GM21367 (cell line): ENCODE measurements around the gene TBXAS1.

Experiments used
- ATAC-seq: cut with Tn5 transposase; IDR thresholded peaks from one replicate; pipeline ENCODE4 v1.9.1; 2021; ENCODE audit not compliant: unreplicated experiment

TBXAS1 gene

DNA sequence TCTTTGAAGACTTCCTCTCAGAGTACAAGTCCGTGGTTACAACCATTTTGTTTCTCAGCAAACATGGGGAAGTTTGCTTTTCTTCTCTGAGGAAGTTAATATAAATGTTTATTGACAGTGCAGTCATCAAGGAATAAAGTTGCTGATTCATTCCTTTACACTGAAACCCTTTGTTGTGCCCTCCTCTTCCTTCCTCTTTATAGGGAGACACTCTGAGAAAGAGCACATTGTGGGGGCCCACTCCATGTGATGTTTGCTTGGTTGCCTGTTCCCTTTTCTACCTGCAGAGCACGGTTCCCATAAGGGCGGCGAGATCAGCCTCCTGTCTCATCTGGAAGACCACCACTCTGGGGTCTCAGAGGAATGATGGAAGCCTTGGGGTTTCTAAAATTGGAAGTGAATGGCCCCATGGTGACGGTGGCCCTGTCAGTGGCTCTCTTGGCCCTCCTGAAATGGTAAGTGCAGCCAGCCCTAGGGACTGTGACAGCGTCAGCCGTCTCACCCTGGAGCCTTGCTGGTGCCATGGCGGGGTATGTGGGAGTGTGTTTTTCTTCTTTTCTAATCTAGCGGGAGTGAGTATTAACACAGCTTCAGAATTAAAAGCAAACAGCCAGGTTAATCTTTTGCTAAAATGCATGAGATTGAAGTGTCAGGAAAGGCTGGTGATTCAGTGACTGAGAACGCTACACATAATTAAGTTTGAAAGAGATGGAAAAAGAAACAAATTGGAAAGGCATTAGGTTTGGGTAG is at the start of gene TBXAS1:
TBXAS1 (plus strand) TSS at position 240 of the 750 bp plus-strand sequence; CDS start at position 367, 127 bp downstream.
- ATAC-seq = peak; percentile 52

DNA sequence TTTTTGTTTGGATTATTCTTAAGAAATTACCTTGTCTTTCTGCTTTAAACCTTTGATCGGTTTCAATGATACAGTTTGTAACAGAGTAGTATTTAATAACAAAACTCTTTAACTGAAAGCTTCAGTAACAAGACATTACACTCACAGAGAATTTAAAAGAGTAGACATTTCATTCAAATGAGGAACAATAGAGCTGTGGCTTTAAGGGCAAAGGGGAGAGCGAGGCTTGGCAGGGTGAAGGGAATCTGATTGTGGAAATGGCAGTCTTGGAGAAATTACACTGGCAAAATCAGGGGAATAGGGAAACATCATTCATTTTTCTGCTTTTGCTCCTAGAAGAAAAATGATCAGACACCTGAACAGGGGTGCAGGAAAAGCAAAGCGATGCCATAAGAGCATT is 46.1 kb upstream of the TBXAS1 start:
- no peak for ATAC-seq

- no peak for ATAC-seq
These were observed 45.2 kb upstream of the TBXAS1 start for GRCh38 chr7:139783647-139784385.

GRCh38 chr7:139784648-139785047 is 44.4 kb upstream of the TBXAS1 start:
- no peak for ATAC-seq

- ATAC-seq = no peak
These were observed 37.7 kb upstream of the TBXAS1 start for GRCh38 chr7:139791316-139791715.

DNA sequence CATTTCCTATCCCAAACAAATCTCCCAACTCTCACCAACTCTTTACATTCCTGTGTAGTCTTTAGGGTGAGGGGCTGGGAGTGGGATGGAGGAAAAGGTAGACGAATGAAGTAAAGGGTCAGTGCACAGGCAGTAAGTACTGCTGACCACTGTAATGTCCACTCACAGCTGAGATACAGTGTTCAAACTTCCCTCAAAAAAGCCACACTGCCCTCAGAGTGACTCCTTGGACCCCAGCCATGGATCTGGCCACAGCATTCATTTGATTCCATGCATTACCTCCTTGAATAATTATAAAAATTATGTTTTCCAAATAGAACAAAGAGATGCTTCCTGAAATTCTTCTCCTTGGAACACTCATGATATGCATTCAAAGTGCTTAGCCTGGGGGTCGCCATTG is 31.5 kb upstream of the TBXAS1 start:
- no peak for ATAC-seq

GRCh38 chr7:139798221-139798620 is 30.8 kb upstream of the TBXAS1 start:
- ATAC-seq = no peak

GRCh38 chr7:139798892-139799291 is 30.2 kb upstream of the TBXAS1 start:
- no peak for ATAC-seq

DNA sequence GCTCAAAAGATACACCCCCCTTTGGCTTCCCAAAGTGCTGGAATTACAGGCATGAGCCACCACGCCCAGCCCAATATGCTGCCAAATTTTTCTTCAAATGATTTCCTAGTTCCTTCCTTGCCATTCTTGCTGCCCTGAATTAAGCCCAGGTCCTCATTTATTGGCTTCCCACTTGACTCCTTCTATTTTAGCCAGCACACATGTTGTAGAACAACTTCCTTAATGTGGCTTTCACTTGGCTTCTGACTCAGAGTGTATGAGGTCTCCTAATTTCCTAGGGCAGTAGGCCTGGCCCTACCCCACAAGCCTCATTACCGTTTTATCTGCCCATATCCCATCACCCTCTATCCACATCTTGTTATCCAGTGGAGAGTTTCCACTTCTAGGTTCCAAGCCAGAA is 29.5 kb upstream of the TBXAS1 start:
- no peak for ATAC-seq

DNA sequence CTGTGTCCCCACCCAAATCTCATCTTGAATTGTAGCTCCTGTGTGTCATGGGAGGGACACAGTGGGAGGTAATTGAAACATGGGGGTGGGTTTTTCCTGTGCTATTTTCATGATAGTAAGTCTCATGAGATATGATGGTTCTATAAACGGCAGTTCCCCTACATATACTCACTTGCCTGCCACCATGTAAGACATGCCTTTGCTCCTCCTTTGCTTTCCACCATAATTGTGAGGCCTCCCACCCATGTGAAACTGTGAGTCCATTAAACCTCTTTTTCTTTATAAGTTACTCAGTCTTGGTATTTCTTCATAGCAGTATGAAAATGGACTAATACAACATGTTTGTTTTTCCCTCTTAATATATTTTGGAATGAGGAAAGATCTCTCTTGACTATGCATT is 24.5 kb upstream of the TBXAS1 start:
- no peak for ATAC-seq

GRCh38 chr7:139807009-139807408 is 22.1 kb upstream of the TBXAS1 start:
- no peak for ATAC-seq

- no peak for ATAC-seq
These were observed 20.6 kb upstream of the TBXAS1 start for GRCh38 chr7:139808427-139808826.

- no peak for ATAC-seq
These were observed 20.1 kb upstream of the TBXAS1 start for GRCh38 chr7:139808846-139809442.

DNA sequence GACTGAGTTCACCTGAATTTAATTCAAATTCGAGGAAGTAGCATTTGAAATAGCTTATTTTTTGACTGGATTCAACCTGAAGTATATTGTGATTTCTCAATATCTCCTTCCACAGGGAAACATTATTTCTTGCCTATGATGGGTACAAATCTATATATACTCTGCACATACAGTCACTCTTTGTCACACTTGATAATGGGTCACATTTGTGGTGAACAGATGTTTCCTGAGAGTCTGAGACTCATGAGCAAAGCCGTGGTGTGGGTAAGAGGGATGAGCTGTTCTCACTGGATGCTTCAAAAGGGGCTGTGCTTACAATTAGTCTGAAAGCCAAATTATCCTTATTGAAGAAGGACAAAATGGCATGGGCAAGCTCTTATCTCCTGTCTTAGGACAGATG is 18.0 kb upstream of the TBXAS1 start:
- ATAC-seq = no peak

DNA sequence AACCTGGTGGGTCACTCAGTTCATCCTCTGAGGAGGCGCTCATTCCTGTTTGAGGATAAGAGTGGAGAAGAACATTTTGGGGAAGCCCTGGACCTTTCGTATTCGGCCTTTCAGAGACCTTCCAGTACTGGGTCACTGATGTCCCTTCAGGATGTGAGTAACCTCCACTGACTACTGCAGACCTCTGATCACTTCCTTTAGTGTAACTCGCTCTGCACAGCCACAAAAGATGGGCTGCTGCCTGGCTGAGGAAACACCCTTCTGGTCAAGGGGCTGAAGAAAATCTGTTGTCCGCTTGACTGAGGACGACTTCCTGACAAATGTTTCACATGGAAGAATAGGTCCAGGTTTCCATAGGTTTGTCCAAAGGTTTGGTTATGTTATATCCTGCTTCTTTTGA is 15.9 kb upstream of the TBXAS1 start:
- no peak for ATAC-seq

DNA sequence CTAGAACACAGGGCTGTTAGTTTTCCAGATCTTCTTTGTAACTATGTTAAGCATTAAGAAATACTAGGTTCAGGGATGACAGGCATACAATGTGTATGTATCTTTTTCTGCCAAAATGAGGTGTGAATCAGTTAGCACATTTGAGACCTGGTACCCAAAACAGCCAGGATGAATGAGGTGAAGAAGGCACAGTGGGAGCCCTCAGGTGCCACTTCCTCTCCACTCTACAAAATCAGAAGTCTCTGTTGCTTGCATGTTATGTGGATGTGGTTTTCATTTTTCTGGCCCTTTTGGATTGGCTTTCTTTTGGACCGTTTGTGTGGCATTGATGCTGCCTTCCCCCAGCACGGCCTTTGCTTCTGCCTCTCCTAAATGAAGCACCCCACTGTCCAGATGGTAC is 15.4 kb upstream of the TBXAS1 start:
- ATAC-seq = no peak

GRCh38 chr7:139817249-139817648 is 11.8 kb upstream of the TBXAS1 start:
- no peak for ATAC-seq

GRCh38 chr7:139820089-139820488 is 9.0 kb upstream of the TBXAS1 start:
- ATAC-seq = no peak

GRCh38 chr7:139821349-139822105 is 7.5 kb upstream of the TBXAS1 start:
- no peak for ATAC-seq

GRCh38 chr7:139822855-139823254 is 6.2 kb upstream of the TBXAS1 start:
- no peak for ATAC-seq

- ATAC-seq = no peak
These were observed 5.0 kb upstream of the TBXAS1 start for GRCh38 chr7:139823959-139824521.
